ENCODE results near the gene ULK4.

The ULK4 gene

GRCh38 chr3:41478278-41478677 lies 483.6 kb downstream of the ULK4 start:
- Histone ChIP-seq H3K9ac (ENCODE audit: low read length in 5 of 5) (no peak overlapping the region), H3K36me3 (ENCODE audit: control insufficient read depth in 5 of 5, insufficient read depth in 5 of 5, low read length in 5 of 5) (no peaks in the 10 kb centered on the region), H3K4me3 (ENCODE audit: low read depth in 1 of 5, low read length in 5 of 5) (no peak overlapping the region), H3K27me3 (ENCODE audit: control insufficient read depth in 5 of 5, insufficient read depth in 4 of 5, low read length in 5 of 5) (no peaks in the 10 kb centered on the region), H3K4me1 (ENCODE audit: control insufficient read depth in 5 of 5, insufficient read depth in 5 of 5, low read length in 5 of 5) (no peaks in the 10 kb centered on the region), H3K27ac (ENCODE audit: low read depth, low read length) (no peak overlapping the region), H3K9me3 (ENCODE audit: control insufficient read depth in 5 of 5, low read length in 5 of 5) (peaks cover 0 to 15% (median 7%) of the 10 kb centered on the region in 5 donors)

- no peak overlapping the region for H3K4me3 ChIP-seq (ENCODE audit: low read depth in 1 of 5, low read length in 5 of 5)
- no peak overlapping the region for H3K9ac ChIP-seq (ENCODE audit: low read length in 5 of 5)
- no peaks in the 10 kb centered on the region for H3K4me1 ChIP-seq (ENCODE audit: control insufficient read depth in 5 of 5, insufficient read depth in 5 of 5, low read length in 5 of 5)
- no peak overlapping the region for H3K27ac ChIP-seq (ENCODE audit: low read depth, low read length)
- no peaks in the 10 kb centered on the region for H3K36me3 ChIP-seq (ENCODE audit: control insufficient read depth in 5 of 5, insufficient read depth in 5 of 5, low read length in 5 of 5)
- H3K27me3 ChIP-seq (ENCODE audit: control insufficient read depth in 5 of 5, insufficient read depth in 4 of 5, low read length in 5 of 5), result no peaks in the 10 kb centered on the region
- peaks cover 7 to 22% (median 13%) of the 10 kb centered on the region in 5 donors for H3K9me3 ChIP-seq (ENCODE audit: control insufficient read depth in 5 of 5, low read length in 5 of 5)
Observed at GRCh38 chr3:41477399-41478014, 484.4 kb downstream of the ULK4 start.

GRCh38 chr3:41469083-41469482 lies 492.8 kb downstream of the ULK4 start:
- no peak overlapping the region for H3K9ac ChIP-seq (ENCODE audit: low read length in 5 of 5)
- peaks cover 10 to 38% (median 29%) of the 10 kb centered on the region in 5 donors for H3K9me3 ChIP-seq (ENCODE audit: control insufficient read depth in 5 of 5, low read length in 5 of 5)
- H3K4me1 ChIP-seq (ENCODE audit: control insufficient read depth in 5 of 5, insufficient read depth in 5 of 5, low read length in 5 of 5), result peaks cover 0 to 9% (median 6%) of the 10 kb centered on the region in 5 donors
- H3K27me3 ChIP-seq (ENCODE audit: control insufficient read depth in 5 of 5, insufficient read depth in 4 of 5, low read length in 5 of 5), result no peaks in the 10 kb centered on the region
- no peak overlapping the region for H3K4me3 ChIP-seq (ENCODE audit: low read depth in 1 of 5, low read length in 5 of 5)
- H3K27ac ChIP-seq (ENCODE audit: low read depth, low read length), result no peak overlapping the region
- no peaks in the 10 kb centered on the region for H3K36me3 ChIP-seq (ENCODE audit: control insufficient read depth in 5 of 5, insufficient read depth in 5 of 5, low read length in 5 of 5)

GRCh38 chr3:41467481-41467880 lies 494.4 kb downstream of the ULK4 start:
- no peaks in the 10 kb centered on the region for H3K36me3 ChIP-seq (ENCODE audit: control insufficient read depth in 5 of 5, insufficient read depth in 5 of 5, low read length in 5 of 5)
- peaks cover 3 to 23% (median 19%) of the 10 kb centered on the region in 5 donors for H3K9me3 ChIP-seq (ENCODE audit: control insufficient read depth in 5 of 5, low read length in 5 of 5)
- H3K27ac ChIP-seq (ENCODE audit: low read depth, low read length), result no peak overlapping the region
- peaks cover 0 to 9% (median 6%) of the 10 kb centered on the region in 5 donors for H3K4me1 ChIP-seq (ENCODE audit: control insufficient read depth in 5 of 5, insufficient read depth in 5 of 5, low read length in 5 of 5)
- no peak overlapping the region for H3K9ac ChIP-seq (ENCODE audit: low read length in 5 of 5)
- H3K27me3 ChIP-seq (ENCODE audit: control insufficient read depth in 5 of 5, insufficient read depth in 4 of 5, low read length in 5 of 5), result no peaks in the 10 kb centered on the region
- H3K4me3 ChIP-seq (ENCODE audit: low read depth in 1 of 5, low read length in 5 of 5), result no peak overlapping the region

- peaks cover 0 to 9% (median 6%) of the 10 kb centered on the region in 5 donors for H3K4me1 ChIP-seq (ENCODE audit: control insufficient read depth in 5 of 5, insufficient read depth in 5 of 5, low read length in 5 of 5)
Observed at GRCh38 chr3:41464858-41465257, 497.0 kb downstream of the ULK4 start.

GRCh38 chr3:41464401-41464800 lies 497.5 kb downstream of the ULK4 start:
- Histone ChIP-seq H3K36me3 (ENCODE audit: control insufficient read depth in 5 of 5, insufficient read depth in 5 of 5, low read length in 5 of 5) (peaks cover 0 to 4% (median 0%) of the 10 kb centered on the region in 5 donors), H3K9ac (ENCODE audit: low read length in 5 of 5) (no peak overlapping the region), H3K27me3 (ENCODE audit: control insufficient read depth in 5 of 5, insufficient read depth in 4 of 5, low read length in 5 of 5) (no peaks in the 10 kb centered on the region), H3K4me3 (ENCODE audit: low read depth in 1 of 5, low read length in 5 of 5) (no peak overlapping the region), H3K27ac (ENCODE audit: low read depth, low read length) (no peak overlapping the region), H3K9me3 (ENCODE audit: control insufficient read depth in 5 of 5, low read length in 5 of 5) (peaks cover 0 to 6% (median 0%) of the 10 kb centered on the region in 5 donors), H3K4me1 (ENCODE audit: control insufficient read depth in 5 of 5, insufficient read depth in 5 of 5, low read length in 5 of 5) (peaks cover 0 to 9% (median 6%) of the 10 kb centered on the region in 5 donors)

More at GRCh38 chr3:41464858-41465257, 497.0 kb downstream of the ULK4 start:
- Histone ChIP-seq H3K9ac (ENCODE audit: low read length in 5 of 5) (no peak overlapping the region), H3K27me3 (ENCODE audit: control insufficient read depth in 5 of 5, insufficient read depth in 4 of 5, low read length in 5 of 5) (no peaks in the 10 kb centered on the region), H3K36me3 (ENCODE audit: control insufficient read depth in 5 of 5, insufficient read depth in 5 of 5, low read length in 5 of 5) (peaks cover 0 to 4% (median 0%) of the 10 kb centered on the region in 5 donors), H3K9me3 (ENCODE audit: control insufficient read depth in 5 of 5, low read length in 5 of 5) (peaks cover 0 to 6% (median 2%) of the 10 kb centered on the region in 5 donors), H3K4me3 (ENCODE audit: low read depth in 1 of 5, low read length in 5 of 5) (no peak overlapping the region), H3K27ac (ENCODE audit: low read depth, low read length) (no peak overlapping the region)

GRCh38 chr3:41462103-41462691 lies 499.7 kb downstream of the ULK4 start:
- H3K4me3 ChIP-seq (ENCODE audit: low read depth in 1 of 5, low read length in 5 of 5), result no peak overlapping the region
- H3K9ac ChIP-seq (ENCODE audit: low read length in 5 of 5), result no peak overlapping the region
- H3K27me3 ChIP-seq (ENCODE audit: control insufficient read depth in 5 of 5, insufficient read depth in 4 of 5, low read length in 5 of 5), result no peaks in the 10 kb centered on the region
- H3K9me3 ChIP-seq (ENCODE audit: control insufficient read depth in 5 of 5, low read length in 5 of 5), result no peaks in the 10 kb centered on the region
- peaks cover 0 to 9% (median 6%) of the 10 kb centered on the region in 5 donors for H3K4me1 ChIP-seq (ENCODE audit: control insufficient read depth in 5 of 5, insufficient read depth in 5 of 5, low read length in 5 of 5)
- peaks cover 0 to 4% (median 0%) of the 10 kb centered on the region in 5 donors for H3K36me3 ChIP-seq (ENCODE audit: control insufficient read depth in 5 of 5, insufficient read depth in 5 of 5, low read length in 5 of 5)
- H3K27ac ChIP-seq (ENCODE audit: low read depth, low read length), result no peak overlapping the region

- Histone ChIP-seq H3K27ac (ENCODE audit: low read depth, low read length) (no peak overlapping the region), H3K27me3 (ENCODE audit: control insufficient read depth in 5 of 5, insufficient read depth in 4 of 5, low read length in 5 of 5) (no peaks in the 10 kb centered on the region), H3K9ac (ENCODE audit: low read length in 5 of 5) (no peak overlapping the region), H3K4me1 (ENCODE audit: control insufficient read depth in 5 of 5, insufficient read depth in 5 of 5, low read length in 5 of 5) (peaks cover 0 to 9% (median 7%) of the 10 kb centered on the region in 5 donors), H3K36me3 (ENCODE audit: control insufficient read depth in 5 of 5, insufficient read depth in 5 of 5, low read length in 5 of 5) (peaks cover 0 to 4% (median 0%) of the 10 kb centered on the region in 5 donors), H3K9me3 (ENCODE audit: control insufficient read depth in 5 of 5, low read length in 5 of 5) (no peaks in the 10 kb centered on the region), H3K4me3 (ENCODE audit: low read depth in 1 of 5, low read length in 5 of 5) (no peak overlapping the region)
Observed at GRCh38 chr3:41460736-41461135, 501.2 kb downstream of the ULK4 start.

GRCh38 chr3:41457176-41457575 lies 504.7 kb downstream of the ULK4 start:
- Histone ChIP-seq H3K9me3 (ENCODE audit: control insufficient read depth in 5 of 5, low read length in 5 of 5) (no peaks in the 10 kb centered on the region), H3K27me3 (ENCODE audit: control insufficient read depth in 5 of 5, insufficient read depth in 4 of 5, low read length in 5 of 5) (no peaks in the 10 kb centered on the region), H3K36me3 (ENCODE audit: control insufficient read depth in 5 of 5, insufficient read depth in 5 of 5, low read length in 5 of 5) (peaks cover 0 to 7% (median 0%) of the 10 kb centered on the region in 5 donors), H3K4me3 (ENCODE audit: low read depth in 1 of 5, low read length in 5 of 5) (no peak overlapping the region), H3K9ac (ENCODE audit: low read length in 5 of 5) (no peak overlapping the region), H3K4me1 (ENCODE audit: control insufficient read depth in 5 of 5, insufficient read depth in 5 of 5, low read length in 5 of 5) (peaks cover 0 to 7% (median 0%) of the 10 kb centered on the region in 5 donors), H3K27ac (ENCODE audit: low read depth, low read length) (no peak overlapping the region)

GRCh38 chr3:41456162-41456561 lies 505.7 kb downstream of the ULK4 start:
- peaks cover 0 to 4% (median 0%) of the 10 kb centered on the region in 5 donors for H3K36me3 ChIP-seq (ENCODE audit: control insufficient read depth in 5 of 5, insufficient read depth in 5 of 5, low read length in 5 of 5)
- no peak overlapping the region for H3K27ac ChIP-seq (ENCODE audit: low read depth, low read length)
- no peaks in the 10 kb centered on the region for H3K9me3 ChIP-seq (ENCODE audit: control insufficient read depth in 5 of 5, low read length in 5 of 5)
- H3K9ac ChIP-seq (ENCODE audit: low read length in 5 of 5), result no peak overlapping the region
- no peak overlapping the region for H3K4me3 ChIP-seq (ENCODE audit: low read depth in 1 of 5, low read length in 5 of 5)
- H3K27me3 ChIP-seq (ENCODE audit: control insufficient read depth in 5 of 5, insufficient read depth in 4 of 5, low read length in 5 of 5), result no peaks in the 10 kb centered on the region
- peaks cover 0 to 7% (median 0%) of the 10 kb centered on the region in 5 donors for H3K4me1 ChIP-seq (ENCODE audit: control insufficient read depth in 5 of 5, insufficient read depth in 5 of 5, low read length in 5 of 5)
